Measurements from ENCODE around the gene SMURF1.

DNA sequence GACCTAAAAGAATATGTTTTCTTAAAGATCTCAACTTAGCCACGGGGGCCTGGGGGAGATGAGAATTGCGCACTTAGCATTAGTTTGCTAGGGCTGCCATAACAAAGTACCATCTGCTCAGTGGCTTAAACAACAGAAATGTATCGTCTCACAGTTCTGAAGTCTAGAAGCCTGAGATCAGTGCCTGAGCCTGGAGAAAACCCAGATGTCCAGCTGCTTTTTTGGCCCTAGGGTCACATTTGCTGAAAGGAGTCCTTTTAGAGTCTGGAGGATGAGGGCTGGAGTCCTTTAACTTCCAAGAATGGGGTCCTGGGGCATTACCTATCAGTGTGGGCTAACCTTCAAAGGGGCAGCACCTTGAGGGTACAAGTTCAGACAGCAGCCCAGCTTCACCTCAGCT, 48.2 kb downstream of the SMURF1 start:
- TF ChIP-seq, protein P1, sequence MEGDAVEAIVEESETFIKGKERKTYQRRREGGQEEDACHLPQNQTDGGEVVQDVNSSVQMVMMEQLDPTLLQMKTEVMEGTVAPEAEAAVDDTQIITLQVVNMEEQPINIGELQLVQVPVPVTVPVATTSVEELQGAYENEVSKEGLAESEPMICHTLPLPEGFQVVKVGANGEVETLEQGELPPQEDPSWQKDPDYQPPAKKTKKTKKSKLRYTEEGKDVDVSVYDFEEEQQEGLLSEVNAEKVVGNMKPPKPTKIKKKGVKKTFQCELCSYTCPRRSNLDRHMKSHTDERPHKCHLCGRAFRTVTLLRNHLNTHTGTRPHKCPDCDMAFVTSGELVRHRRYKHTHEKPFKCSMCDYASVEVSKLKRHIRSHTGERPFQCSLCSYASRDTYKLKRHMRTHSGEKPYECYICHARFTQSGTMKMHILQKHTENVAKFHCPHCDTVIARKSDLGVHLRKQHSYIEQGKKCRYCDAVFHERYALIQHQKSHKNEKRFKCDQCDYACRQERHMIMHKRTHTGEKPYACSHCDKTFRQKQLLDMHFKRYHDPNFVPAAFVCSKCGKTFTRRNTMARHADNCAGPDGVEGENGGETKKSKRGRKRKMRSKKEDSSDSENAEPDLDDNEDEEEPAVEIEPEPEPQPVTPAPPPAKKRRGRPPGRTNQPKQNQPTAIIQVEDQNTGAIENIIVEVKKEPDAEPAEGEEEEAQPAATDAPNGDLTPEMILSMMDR (conservative IDR thresholded peaks at IDR 0.05 in 1 of 2, IDR thresholded peaks at IDR 0.05 in 1 of 2; ENCODE audit: extremely low read depth in 1 of 2, insufficient read depth in 1 of 2, low read depth in 1 of 2, low read length in 2 of 2): no peak
- TF ChIP-seq EZH2 (IDR thresholded peaks at IDR 0.05; ENCODE audit: borderline replicate concordance, low read length): no peak

Measured in mammary epithelial cell (primary cell).